ENCODE measurements around the gene SDC3. TPM values are rescaled to one million over a fixed set of nuclear protein-coding genes. Genes with fewer than 3 reads are reported as not detected.

Gene SDC3
- total and polyA plus RNA-seq, 2 donors (not counting 1 experiment from before 2014, with no cell fraction given) = 0.30 to 4.6 TPM

DNA sequence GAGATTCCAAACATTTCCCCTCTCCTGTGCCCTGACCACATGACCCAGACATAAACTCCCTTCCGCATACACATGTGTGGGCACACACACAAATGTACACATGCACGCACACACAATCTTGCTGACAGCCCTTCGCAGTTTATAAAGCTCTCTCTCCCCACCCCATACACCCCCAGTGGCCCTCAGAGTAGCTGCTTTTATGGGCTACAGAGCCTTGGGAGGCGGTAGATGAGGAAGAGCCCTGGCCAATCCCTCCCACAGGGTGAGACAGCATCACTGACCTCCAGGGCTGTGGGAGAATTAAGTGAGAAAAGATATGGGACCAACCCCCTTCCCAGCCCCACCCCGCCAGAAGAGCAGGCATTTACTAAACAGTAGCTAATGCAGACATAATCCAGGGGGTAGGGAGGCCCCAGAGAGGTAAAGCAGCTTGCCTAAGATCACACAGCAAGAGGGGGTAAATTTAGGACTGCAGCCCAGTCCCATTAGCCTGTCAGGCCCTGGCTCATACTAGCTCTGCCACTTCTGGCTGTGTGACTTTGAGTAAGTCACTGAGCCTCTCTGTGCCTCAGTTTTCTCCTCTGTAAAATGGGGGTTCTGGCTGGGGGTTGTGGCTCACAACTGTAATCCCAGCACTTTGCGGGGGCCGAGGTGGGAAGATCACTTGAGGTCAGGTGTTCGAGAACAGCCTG is 5.1 kb downstream of the SDC3 start:
- H3K36me3 ChIP-seq (replicated peaks in 1 of 2; ENCODE audit: control extremely low read depth in 1 of 2, control insufficient read depth in 1 of 2, extremely low read depth in 1 of 2, insufficient read depth in 2 of 2, low read length in 1 of 2) = no peaks in the 10 kb centered on the region
- H3K27me3 Mint-ChIP-seq = peaks cover 29% of the 10 kb centered on the region
- ChIA-PET POLR2A (no interaction called here), CTCF (interaction anchor here (0.7 to 4.8 kb wide), 4 partner anchors 25 to 129 kb away, joined by 3 to 28 read pairs (median 4); no protein-coding TSS in a partner anchor)
- no peaks in the 10 kb centered on the region for H4K20me1 ChIP-seq (ENCODE audit: control insufficient read depth, insufficient read depth, low read length, poor library complexity, severe bottlenecking)
- no peak overlapping the region for H2AFZ ChIP-seq (ENCODE audit: insufficient read depth, low read depth, low read length, poor library complexity, severe bottlenecking)
- ATAC-seq (ENCODE audit: low read depth) (no peak), DNase-seq (no peak)
- H3K9me3 ChIP-seq (ENCODE audit: control extremely low read depth in 1 of 3, control insufficient read depth in 2 of 3, insufficient read depth in 1 of 3, low read length in 2 of 3) = peaks cover 0 to 9% (median 0%) of the 10 kb centered on the region in 3 donors
- H3K27ac Mint-ChIP-seq = no peak overlapping the region
- no peak overlapping the region for H3K27ac ChIP-seq (ENCODE audit: low read length in 2 of 2)
- no peaks in the 10 kb centered on the region for H3K79me2 ChIP-seq (ENCODE audit: control insufficient read depth, insufficient read depth, low read length)
- no peak overlapping the region for H3K4me3 Mint-ChIP-seq
- H3K9me3 Mint-ChIP-seq (ENCODE audit: insufficient read depth) = no peaks in the 10 kb centered on the region
- WGBS (ENCODE audit: insufficient coverage) = 83% methylated on average over 4 of the region's 8 CpGs
- intact Hi-C loops (cut with micrococcal nuclease) = loop anchor here (10.0 kb wide), 1 partner anchor 49 kb away; no protein-coding TSS in a partner anchor
- H3K4me2 ChIP-seq (replicated peaks; ENCODE audit: low read depth, low read length, poor library complexity, severe bottlenecking) = no peak overlapping the region
- H3K9ac ChIP-seq (ENCODE audit: low read length) = no peak overlapping the region
- H3K4me1 Mint-ChIP-seq = peaks cover 17% of the 10 kb centered on the region
- peaks cover 0 to 39% (median 13%) of the 10 kb centered on the region in 4 experiments for H3K27me3 ChIP-seq (replicated peaks in 1 of 4; ENCODE audit: control extremely low read depth in 1 of 4, control insufficient read depth in 3 of 4, insufficient read depth in 4 of 4, low read length in 3 of 4)
- no peak overlapping the region for H3K4me3 ChIP-seq (ENCODE audit: control extremely low read depth in 1 of 5, extremely low read depth in 1 of 5, insufficient read depth in 1 of 5, low read depth in 2 of 5, low read length in 4 of 5)
- H3K4me1 ChIP-seq (ENCODE audit: control insufficient read depth in 2 of 2, insufficient read depth in 2 of 2, low read length in 2 of 2) = peaks cover 15 to 16% of the 10 kb centered on the region in 2 donors
- TF ChIP-seq, protein P1, sequence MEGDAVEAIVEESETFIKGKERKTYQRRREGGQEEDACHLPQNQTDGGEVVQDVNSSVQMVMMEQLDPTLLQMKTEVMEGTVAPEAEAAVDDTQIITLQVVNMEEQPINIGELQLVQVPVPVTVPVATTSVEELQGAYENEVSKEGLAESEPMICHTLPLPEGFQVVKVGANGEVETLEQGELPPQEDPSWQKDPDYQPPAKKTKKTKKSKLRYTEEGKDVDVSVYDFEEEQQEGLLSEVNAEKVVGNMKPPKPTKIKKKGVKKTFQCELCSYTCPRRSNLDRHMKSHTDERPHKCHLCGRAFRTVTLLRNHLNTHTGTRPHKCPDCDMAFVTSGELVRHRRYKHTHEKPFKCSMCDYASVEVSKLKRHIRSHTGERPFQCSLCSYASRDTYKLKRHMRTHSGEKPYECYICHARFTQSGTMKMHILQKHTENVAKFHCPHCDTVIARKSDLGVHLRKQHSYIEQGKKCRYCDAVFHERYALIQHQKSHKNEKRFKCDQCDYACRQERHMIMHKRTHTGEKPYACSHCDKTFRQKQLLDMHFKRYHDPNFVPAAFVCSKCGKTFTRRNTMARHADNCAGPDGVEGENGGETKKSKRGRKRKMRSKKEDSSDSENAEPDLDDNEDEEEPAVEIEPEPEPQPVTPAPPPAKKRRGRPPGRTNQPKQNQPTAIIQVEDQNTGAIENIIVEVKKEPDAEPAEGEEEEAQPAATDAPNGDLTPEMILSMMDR (IDR thresholded peaks at IDR 0.05) = no peak
- no peak for TF ChIP-seq EZH2 (IDR thresholded peaks at IDR 0.05; ENCODE audit: borderline replicate concordance, insufficient read depth, low read depth, low read length, poor library complexity, severe bottlenecking)

Measured in B cell (primary cell).